Activated T-cell treated with anti-CD3 and anti-CD28 coated beads, Interleukin-2, amount 50 U/mL, for 24 hours (primary cell): ENCODE results near the gene MAP3K21.

Experiments
- DNase-seq: peaks from one replicate; pipeline ENCODE4 v3.0.0-alpha.2; 2020
- H3K27ac Mint-ChIP-seq: 2 replicates; pipeline ENCODE4 v1.8.0; 2020; ENCODE audit warnings: mild to moderate bottlenecking, mixed read lengths
- H3K27me3 Mint-ChIP-seq: 2 replicates; pipeline ENCODE4 v1.8.0; 2020; ENCODE audit warnings: mixed read lengths
- H3K36me3 Mint-ChIP-seq: 2 replicates; pipeline ENCODE4 v1.8.0; 2020; ENCODE audit warnings: low read depth, mixed read lengths
- H3K4me1 Mint-ChIP-seq: 2 replicates; pipeline ENCODE4 v1.8.0; 2020; ENCODE audit warnings: low read depth, mixed read lengths
- H3K4me3 Mint-ChIP-seq: 2 replicates; pipeline ENCODE4 v1.8.0; 2020; ENCODE audit warnings: mild to moderate bottlenecking, moderate library complexity, mixed read lengths
- H3K9me3 Mint-ChIP-seq: 2 replicates; pipeline ENCODE4 v1.8.0; 2020; ENCODE audit warnings: mixed read lengths

Gene MAP3K21

GRCh38 chr1:233406339-233406960 is 78.9 kb downstream of the MAP3K21 start:
- H3K4me3 Mint-ChIP-seq = no peak overlapping the region
- no peak for DNase-seq
- H3K27ac Mint-ChIP-seq = no peak overlapping the region
- H3K36me3 Mint-ChIP-seq = no peaks in the 10 kb centered on the region
- peaks cover 14% of the 10 kb centered on the region for H3K9me3 Mint-ChIP-seq
- H3K4me1 Mint-ChIP-seq = peaks cover 16% of the 10 kb centered on the region
- H3K27me3 Mint-ChIP-seq = peaks cover 47% of the 10 kb centered on the region

GRCh38 chr1:233406994-233407631 is 79.6 kb downstream of the MAP3K21 start:
- Mint-ChIP-seq H3K27ac (peak overlapping the region; percentile 68), H3K27me3 (peaks cover 45% of the 10 kb centered on the region), H3K36me3 (no peaks in the 10 kb centered on the region), H3K9me3 (peaks cover 14% of the 10 kb centered on the region), H3K4me3 (no peak overlapping the region), H3K4me1 (peaks cover 16% of the 10 kb centered on the region)
- DNase-seq = no peak

GRCh38 chr1:233409540-233409939 is 82.0 kb downstream of the MAP3K21 start:
- Mint-ChIP-seq H3K4me1 (peaks cover 16% of the 10 kb centered on the region), H3K4me3 (no peak overlapping the region), H3K27me3 (peaks cover 42% of the 10 kb centered on the region), H3K36me3 (no peaks in the 10 kb centered on the region), H3K9me3 (peaks cover 12% of the 10 kb centered on the region), H3K27ac (no peak overlapping the region)
- no peak for DNase-seq

GRCh38 chr1:233410906-233411305 is 83.4 kb downstream of the MAP3K21 start:
- H3K4me3 Mint-ChIP-seq = no peak overlapping the region
- H3K36me3 Mint-ChIP-seq = no peaks in the 10 kb centered on the region
- DNase-seq = no peak
- H3K27ac Mint-ChIP-seq = no peak overlapping the region
- H3K9me3 Mint-ChIP-seq = peaks cover 12% of the 10 kb centered on the region
- peaks cover 16% of the 10 kb centered on the region for H3K4me1 Mint-ChIP-seq
- H3K27me3 Mint-ChIP-seq = peaks cover 43% of the 10 kb centered on the region

GRCh38 chr1:233412812-233413211 is 85.3 kb downstream of the MAP3K21 start:
- no peak for DNase-seq
- Mint-ChIP-seq H3K27ac (no peak overlapping the region), H3K9me3 (peaks cover 9% of the 10 kb centered on the region), H3K36me3 (no peaks in the 10 kb centered on the region), H3K27me3 (peaks cover 42% of the 10 kb centered on the region), H3K4me1 (peaks cover 1% of the 10 kb centered on the region), H3K4me3 (no peak overlapping the region)

- H3K36me3 Mint-ChIP-seq = no peaks in the 10 kb centered on the region
- DNase-seq = no peak
- no peaks in the 10 kb centered on the region for H3K9me3 Mint-ChIP-seq
- H3K27ac Mint-ChIP-seq = no peak overlapping the region
- peaks cover 17% of the 10 kb centered on the region for H3K27me3 Mint-ChIP-seq
- peaks cover 2% of the 10 kb centered on the region for H3K4me1 Mint-ChIP-seq
- no peak overlapping the region for H3K4me3 Mint-ChIP-seq
Observed at GRCh38 chr1:233421293-233421692, 93.8 kb downstream of the MAP3K21 start.

- Mint-ChIP-seq H3K4me1 (peaks cover 2% of the 10 kb centered on the region), H3K27ac (no peak overlapping the region), H3K4me3 (no peak overlapping the region), H3K9me3 (no peaks in the 10 kb centered on the region), H3K27me3 (peaks cover 37% of the 10 kb centered on the region), H3K36me3 (no peaks in the 10 kb centered on the region)
- DNase-seq = no peak
Observed at GRCh38 chr1:233424779-233425178, 97.3 kb downstream of the MAP3K21 start.

GRCh38 chr1:233427907-233428306 is 100.4 kb downstream of the MAP3K21 start:
- no peaks in the 10 kb centered on the region for H3K9me3 Mint-ChIP-seq
- H3K4me3 Mint-ChIP-seq = no peak overlapping the region
- H3K27me3 Mint-ChIP-seq = peaks cover 43% of the 10 kb centered on the region
- H3K27ac Mint-ChIP-seq = no peak overlapping the region
- H3K4me1 Mint-ChIP-seq = peaks cover 2% of the 10 kb centered on the region
- no peaks in the 10 kb centered on the region for H3K36me3 Mint-ChIP-seq
- DNase-seq = no peak

- Mint-ChIP-seq H3K9me3 (no peaks in the 10 kb centered on the region), H3K4me1 (no peaks in the 10 kb centered on the region)
Observed at GRCh38 chr1:233431753-233432403, 104.4 kb downstream of the MAP3K21 start.

GRCh38 chr1:233432916-233433315 is 105.4 kb downstream of the MAP3K21 start:
- no peak for DNase-seq
- H3K4me3 Mint-ChIP-seq = no peak overlapping the region
- H3K27me3 Mint-ChIP-seq = peaks cover 45% of the 10 kb centered on the region
- no peaks in the 10 kb centered on the region for H3K36me3 Mint-ChIP-seq
- H3K9me3 Mint-ChIP-seq = no peaks in the 10 kb centered on the region
- H3K27ac Mint-ChIP-seq = no peak overlapping the region
- no peaks in the 10 kb centered on the region for H3K4me1 Mint-ChIP-seq

More at GRCh38 chr1:233431753-233432403, 104.4 kb downstream of the MAP3K21 start:
- DNase-seq = no peak
- no peak overlapping the region for H3K4me3 Mint-ChIP-seq
- no peak overlapping the region for H3K27ac Mint-ChIP-seq
- H3K27me3 Mint-ChIP-seq = peaks cover 51% of the 10 kb centered on the region
- H3K36me3 Mint-ChIP-seq = no peaks in the 10 kb centered on the region

- H3K27me3 Mint-ChIP-seq = peaks cover 44% of the 10 kb centered on the region
- no peaks in the 10 kb centered on the region for H3K4me1 Mint-ChIP-seq
- no peaks in the 10 kb centered on the region for H3K36me3 Mint-ChIP-seq
- H3K9me3 Mint-ChIP-seq = no peaks in the 10 kb centered on the region
- H3K27ac Mint-ChIP-seq = no peak overlapping the region
- H3K4me3 Mint-ChIP-seq = no peak overlapping the region
- DNase-seq = no peak
Observed at GRCh38 chr1:233433436-233434210, 106.1 kb downstream of the MAP3K21 start.
